Head of caudate nucleus (tissue), 42 donors: Measurements from ENCODE around the gene OR4D10.
A peak's percentile ranks its signal among the peaks of the same experiment; 100 is the strongest.
"Not testable (repeated sequence)": the region's sequence is repeated elsewhere in the genome, so short reads cannot be mapped to it uniquely, and the experiment has no call there.

Experiments
- DNase-seq, 42 donors: peaks; one replicate each; pipeline versions ENCODE4 v3.0.0 to v3.0.0-alpha.2; 2020 to 2021; ENCODE audit warnings: mixed read lengths in 7 of 42
- intact Hi-C: fragments of 100-400 bp; cut with DNase I; formaldehyde crosslinking; loops from one replicate; pipeline ENCODE4 v1.15.0; 2022

Gene OR4D10

GRCh38 chr11:59473015-59473414 is at the start of gene OR4D10:
Gene OR4D10, plus strand, starts transcription at chr11:59473315. Its CDS starts 4,115 bp downstream, at chr11:59477430.
- DNase-seq = no peak
- intact Hi-C loops = no loop called here

- no peak for DNase-seq
- intact Hi-C loops = no loop called here
Measured at GRCh38 chr11:59423835-59424234, 49.3 kb upstream of the OR4D10 start.

GRCh38 chr11:59425131-59425530 is 48.0 kb upstream of the OR4D10 start:
- intact Hi-C loops = no loop called here
- no peak for DNase-seq

- DNase-seq = no peak
- intact Hi-C loops = no loop called here
Measured at GRCh38 chr11:59426361-59427067, 46.6 kb upstream of the OR4D10 start, which contains the start of gene OR5A2. Gene OR5A2, minus strand, starts transcription at chr11:59426413. Its CDS starts 3,460 bp downstream, at chr11:59422953.

- intact Hi-C loops = no loop called here
- DNase-seq = no peak
Measured at GRCh38 chr11:59427068-59427382, 46.1 kb upstream of the OR4D10 start.

- intact Hi-C loops = no loop called here
- DNase-seq = peak in 12 of 42 donors; percentile 4 to 46 (median 14)
Measured at GRCh38 chr11:59429924-59430516, 43.1 kb upstream of the OR4D10 start.

- DNase-seq = no peak
- intact Hi-C loops = no loop called here
Measured at GRCh38 chr11:59436169-59436568, 36.9 kb upstream of the OR4D10 start, which contains the start of gene OR5A1. Gene OR5A1, plus strand, starts transcription at chr11:59436469. Its CDS starts 6,700 bp downstream, at chr11:59443169.

- no peak for DNase-seq
- intact Hi-C loops = no loop called here
Measured at GRCh38 chr11:59437770-59438169, 35.3 kb upstream of the OR4D10 start.

- intact Hi-C loops, DNase-seq: not testable (repeated sequence)
Measured at GRCh38 chr11:59445624-59446023, 27.5 kb upstream of the OR4D10 start.

- intact Hi-C loops = no loop called here
- no peak for DNase-seq
Measured at GRCh38 chr11:59448484-59448883, 24.6 kb upstream of the OR4D10 start.

- intact Hi-C loops = no loop called here
- DNase-seq = no peak
Measured at GRCh38 chr11:59456661-59457060, 16.5 kb upstream of the OR4D10 start, which contains the start of gene OR4D6. Gene OR4D6, plus strand, starts transcription at chr11:59456961. Its CDS starts 0 bp downstream, at chr11:59456961.

- no peak for DNase-seq
- intact Hi-C loops = no loop called here
Measured at GRCh38 chr11:59459916-59460315, 13.2 kb upstream of the OR4D10 start.

GRCh38 chr11:59463190-59463641 is 9.9 kb upstream of the OR4D10 start:
- intact Hi-C loops = no loop called here
- no peak for DNase-seq

GRCh38 chr11:59475176-59475575 is 2.1 kb downstream of the OR4D10 start:
- DNase-seq = no peak
- intact Hi-C loops = no loop called here

- intact Hi-C loops = no loop called here
- DNase-seq = no peak
Measured at GRCh38 chr11:59479906-59480305, 6.8 kb downstream of the OR4D10 start.

GRCh38 chr11:59480359-59480758 is 7.2 kb downstream of the OR4D10 start:
- no peak for DNase-seq
- intact Hi-C loops = no loop called here

GRCh38 chr11:59501931-59502330 is 28.8 kb downstream of the OR4D10 start:
- DNase-seq = no peak
- intact Hi-C loops = no loop called here

GRCh38 chr11:59503276-59503675 is 30.2 kb downstream of the OR4D10 start, which contains the start of gene OR4D11:
Gene OR4D11, plus strand, starts transcription at chr11:59503576. Its CDS starts 0 bp downstream, at chr11:59503576.
- DNase-seq = no peak
- intact Hi-C loops = no loop called here

GRCh38 chr11:59510941-59511589 is 38.0 kb downstream of the OR4D10 start, which contains the start of gene OR4D9:
Gene OR4D9, plus strand, starts transcription at chr11:59511539. Its CDS starts 3,374 bp downstream, at chr11:59514913.
- intact Hi-C loops = no loop called here
- no peak for DNase-seq

- no peak for DNase-seq
- intact Hi-C loops = no loop called here
Measured at GRCh38 chr11:59511675-59512074, 38.6 kb downstream of the OR4D10 start.
